HG02943 (cell line): Measurements from ENCODE around the gene PKDCC.

Source experiments
- ATAC-seq: cut with Tn5 transposase; IDR thresholded peaks from one replicate; pipeline ENCODE4 v1.9.1; 2021; ENCODE audit warnings: mild to moderate bottlenecking, low read depth, moderate library complexity; ENCODE audit not compliant: unreplicated experiment

The PKDCC gene

GRCh38 chr2:42048299-42049220 is 739 bp downstream of the PKDCC start:
- ATAC-seq, result no peak

- ATAC-seq, result no peak
These were observed 1.6 kb downstream of the PKDCC start for GRCh38 chr2:42049221-42050009.

GRCh38 chr2:42050010-42050702 is 2.3 kb downstream of the PKDCC start:
- ATAC-seq, result no peak

GRCh38 chr2:42050703-42051542 is 3.1 kb downstream of the PKDCC start:
- ATAC-seq, result no peak

- no peak for ATAC-seq
These were observed 3.9 kb downstream of the PKDCC start for GRCh38 chr2:42051543-42052235.

- ATAC-seq, result no peak
These were observed 5.1 kb downstream of the PKDCC start for GRCh38 chr2:42052702-42053481.

- no peak for ATAC-seq
These were observed 5.6 kb downstream of the PKDCC start for GRCh38 chr2:42053482-42053790.

GRCh38 chr2:42053791-42054701 is 6.2 kb downstream of the PKDCC start:
- ATAC-seq, result no peak

GRCh38 chr2:42054714-42055430 is 7.1 kb downstream of the PKDCC start:
- no peak for ATAC-seq

GRCh38 chr2:42055573-42056514 is 8.0 kb downstream of the PKDCC start:
- ATAC-seq, result no peak

GRCh38 chr2:42057159-42057901 is 9.5 kb downstream of the PKDCC start:
- ATAC-seq, result no peak

GRCh38 chr2:42057902-42058450 is 10.2 kb downstream of the PKDCC start:
- ATAC-seq, result no peak

- no peak for ATAC-seq
These were observed 11.6 kb downstream of the PKDCC start for GRCh38 chr2:42059261-42059898.

GRCh38 chr2:42060028-42060427 is 12.2 kb downstream of the PKDCC start:
- no peak for ATAC-seq
